Stimulated activated CD4-positive, alpha-beta T cell treated with anti-CD3 and anti-CD28 coated beads, Interleukin-1b, Interleukin-23, amount 100 ng/mL, for 1 hour (primary cell): ENCODE data around the gene NETO2.
"Not testable (repeated sequence)": the region's sequence is repeated elsewhere in the genome, so short reads cannot be mapped to it uniquely, and the experiment has no call there.

Experiments used
- DNase-seq, 2 donors: peaks; one replicate each; pipeline ENCODE4 v3.0.0-alpha.2; 2020; ENCODE audit warnings: low read depth in 2 of 2

The NETO2 gene

GRCh38 chr16:47136099-47136842 lies 7.5 kb downstream of the NETO2 start:
- DNase-seq, result no peak

DNA sequence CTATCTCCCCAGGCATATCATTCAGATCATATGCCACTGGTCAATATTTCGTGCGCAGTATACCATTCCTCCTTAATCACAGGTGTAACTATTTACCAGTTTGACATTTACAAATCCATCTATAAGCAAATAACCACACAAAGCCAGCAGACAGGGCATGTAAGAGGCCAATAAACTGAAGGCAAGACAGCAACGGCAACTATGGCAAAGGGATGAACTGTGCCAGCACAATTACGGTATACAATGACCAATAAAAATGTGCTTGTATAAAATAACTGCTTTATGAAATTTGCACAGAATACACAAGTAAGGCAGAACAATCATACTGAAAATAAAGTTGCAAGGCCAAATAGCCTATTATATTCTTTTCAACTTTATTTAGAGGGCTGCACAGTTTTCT lies 9.2 kb downstream of the NETO2 start:
- no peak for DNase-seq

- no peak for DNase-seq
Measured at GRCh38 chr16:47132308-47132707, 11.4 kb downstream of the NETO2 start.

DNA sequence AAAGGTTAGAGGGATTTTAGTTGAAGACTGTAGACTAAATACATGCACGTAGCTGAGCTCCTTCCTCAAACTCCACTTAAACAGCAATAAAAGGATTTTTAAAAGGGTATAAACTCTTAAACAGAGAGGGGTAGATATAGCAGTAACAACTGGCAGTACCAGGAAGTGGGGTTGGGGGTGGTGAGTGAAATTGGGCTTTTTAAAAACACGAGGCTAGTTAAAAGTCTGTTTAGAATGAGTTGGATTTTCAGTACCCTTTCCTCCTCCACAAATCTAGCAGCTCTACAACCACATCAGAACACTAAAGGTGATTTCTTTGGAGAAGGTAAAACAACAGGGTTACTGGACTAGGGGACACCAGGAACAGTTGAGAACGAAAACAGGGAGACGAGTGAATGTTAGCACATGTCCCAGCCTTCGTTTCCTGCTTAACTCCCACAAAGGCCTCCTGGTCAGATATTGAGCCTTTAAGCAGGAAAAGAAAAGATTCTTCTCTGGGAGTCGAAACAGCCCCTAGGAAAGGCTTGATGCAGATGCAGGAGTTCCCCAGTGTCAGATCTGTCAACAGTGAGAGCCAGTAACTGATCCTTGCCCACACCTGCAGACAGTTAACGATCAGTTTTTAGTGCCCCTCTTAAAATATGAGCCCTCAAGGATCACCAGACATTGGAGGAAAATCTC lies 13.8 kb downstream of the NETO2 start:
- DNase-seq, result no peak

GRCh38 chr16:47127541-47127940 lies 16.2 kb downstream of the NETO2 start:
- DNase-seq, result no peak

DNA sequence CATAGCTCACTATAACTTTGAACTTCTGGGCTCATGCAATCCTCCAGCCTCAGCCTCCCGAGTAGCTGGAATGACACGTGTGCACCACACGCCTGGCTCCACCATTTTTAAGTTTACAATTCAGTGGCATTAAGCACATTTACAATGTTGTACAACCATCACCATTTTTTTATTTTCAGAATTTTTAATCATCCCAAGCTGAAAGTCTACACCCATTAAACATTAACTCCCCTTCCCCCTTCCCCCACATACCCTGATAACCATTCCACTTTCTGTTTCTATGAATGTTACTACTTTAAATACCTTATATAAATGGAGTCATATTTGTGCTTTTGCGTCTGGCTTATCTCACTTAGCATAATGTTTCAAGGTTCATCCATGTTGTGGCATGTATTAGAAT lies 18.0 kb downstream of the NETO2 start:
- DNase-seq, result no peak

- DNase-seq, result no peak
Measured at GRCh38 chr16:47113130-47113529, 30.6 kb downstream of the NETO2 start.

DNA sequence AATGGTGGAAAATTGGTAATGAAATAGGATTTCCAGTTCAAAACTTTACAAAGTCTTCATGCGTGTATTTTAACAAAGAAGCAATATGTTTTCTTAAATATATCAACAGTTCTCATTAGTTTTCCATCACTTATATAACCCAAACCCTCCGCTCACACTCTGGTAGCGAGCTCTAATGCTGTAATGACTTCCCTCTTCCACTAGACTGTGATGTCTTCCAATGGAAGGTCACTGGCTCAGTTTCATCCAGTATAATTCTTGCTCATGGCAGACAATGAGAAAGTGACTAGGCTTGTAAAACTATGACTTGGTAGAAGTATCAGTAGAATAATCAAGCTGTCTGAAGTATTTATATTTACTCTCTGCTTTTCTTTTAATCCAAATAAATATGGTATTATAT lies 32.8 kb downstream of the NETO2 start:
- DNase-seq, result no peak

- no peak for DNase-seq
Measured at GRCh38 chr16:47109361-47109760, 34.4 kb downstream of the NETO2 start.

DNA sequence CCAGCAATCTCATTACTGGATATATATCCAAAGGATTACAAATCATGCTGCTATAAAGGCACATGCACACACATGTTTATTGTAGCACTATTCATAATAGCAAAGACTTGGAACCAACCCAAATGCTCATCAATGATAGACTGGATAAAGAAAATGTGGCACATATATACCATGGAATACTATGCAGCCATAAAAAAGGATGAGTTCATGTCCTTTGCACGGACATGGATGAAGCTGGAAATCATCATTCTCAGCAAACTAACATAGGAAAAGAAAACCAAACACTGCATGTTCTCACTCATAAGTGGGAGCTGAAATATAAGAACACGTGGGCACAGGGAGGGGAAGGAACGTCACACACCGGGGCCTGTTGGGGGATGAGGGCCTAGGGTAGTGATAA lies 40.8 kb downstream of the NETO2 start:
- not testable (repeated sequence) for DNase-seq

- not testable (repeated sequence) for DNase-seq
Measured at GRCh38 chr16:47097154-47097553, 46.6 kb downstream of the NETO2 start.

- no peak for DNase-seq
Measured at GRCh38 chr16:47096297-47096696, 47.4 kb downstream of the NETO2 start.

DNA sequence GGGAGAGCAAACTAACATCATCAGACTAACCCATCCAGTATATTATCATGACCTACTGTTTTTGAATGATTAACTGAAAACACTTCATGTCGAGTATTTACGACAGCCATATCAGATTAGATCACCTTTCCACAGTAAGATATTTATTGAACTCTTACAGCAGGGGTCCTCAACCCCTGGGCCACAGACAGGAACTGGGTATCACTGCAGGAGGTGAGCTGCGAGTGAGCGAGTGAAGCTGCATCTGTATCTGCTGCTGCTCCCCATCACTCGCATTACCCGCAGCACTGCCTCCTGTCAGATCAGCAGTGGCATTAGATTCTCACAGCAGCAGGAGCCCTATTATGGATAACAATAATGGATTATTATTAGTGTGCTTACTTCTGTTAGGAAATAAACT lies 59.5 kb downstream of the NETO2 start:
- no peak for DNase-seq

GRCh38 chr16:47082099-47082865 lies 61.5 kb downstream of the NETO2 start:
- no peak for DNase-seq

- DNase-seq, result no peak
Measured at GRCh38 chr16:47081115-47081514, 62.6 kb downstream of the NETO2 start.

GRCh38 chr16:47079860-47080259 lies 63.9 kb downstream of the NETO2 start:
- DNase-seq, result no peak

- no peak for DNase-seq
Measured at GRCh38 chr16:47073223-47074155, 70.3 kb downstream of the NETO2 start.

DNA sequence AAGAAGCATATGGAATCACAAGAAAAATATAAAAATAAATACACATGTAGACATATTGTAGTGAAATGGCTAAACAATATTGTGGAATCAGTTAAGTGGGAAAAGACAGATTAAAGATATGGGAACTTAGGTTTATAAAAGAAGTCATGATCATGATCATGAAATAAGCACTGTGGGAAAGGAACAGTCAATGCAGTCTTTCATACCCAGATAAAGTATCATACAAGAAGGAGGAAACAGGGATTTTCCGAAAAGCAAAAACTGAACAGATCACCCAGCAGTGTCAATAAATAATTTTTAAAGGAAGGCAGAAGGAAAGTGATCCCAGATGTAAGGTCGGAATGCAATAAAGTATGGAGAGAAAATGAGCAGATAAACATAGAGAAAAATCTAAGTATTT lies 71.6 kb downstream of the NETO2 start:
- DNase-seq, result no peak

DNA sequence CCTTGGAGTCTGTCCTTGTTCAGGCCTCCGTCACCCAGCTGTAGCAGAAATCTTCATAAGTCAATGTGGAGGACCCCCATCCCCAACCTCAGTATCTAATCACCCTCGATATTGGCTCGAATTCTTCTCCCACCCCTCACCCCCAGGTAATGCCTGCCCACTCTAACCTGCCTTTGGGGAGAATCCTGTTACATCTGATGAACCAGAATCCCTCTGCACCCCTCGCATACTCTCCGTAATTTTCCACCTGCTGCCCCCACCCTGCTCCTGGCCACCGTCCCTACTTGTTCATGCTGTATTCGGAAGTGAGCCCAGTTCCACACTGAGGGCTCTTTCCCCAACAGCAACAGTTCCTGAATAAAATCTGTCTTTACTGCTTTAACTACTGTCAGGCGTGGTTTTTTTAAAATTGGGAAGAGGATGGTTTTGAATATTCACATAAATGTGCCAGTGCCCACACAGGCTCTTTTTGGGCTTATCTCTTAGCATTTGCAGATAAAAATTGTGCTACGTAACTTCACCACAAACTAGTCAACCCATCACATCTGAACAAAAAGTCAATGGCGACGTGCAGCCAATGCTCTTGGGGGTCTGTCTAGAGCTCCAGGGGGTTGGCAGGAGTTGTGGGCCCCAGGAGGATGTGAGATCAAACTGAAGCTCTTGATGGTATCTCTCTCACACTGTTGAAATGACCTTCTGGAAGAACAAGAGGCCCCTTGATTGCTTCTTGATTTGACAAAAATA lies 73.7 kb downstream of the NETO2 start:
- DNase-seq, result no peak

DNA sequence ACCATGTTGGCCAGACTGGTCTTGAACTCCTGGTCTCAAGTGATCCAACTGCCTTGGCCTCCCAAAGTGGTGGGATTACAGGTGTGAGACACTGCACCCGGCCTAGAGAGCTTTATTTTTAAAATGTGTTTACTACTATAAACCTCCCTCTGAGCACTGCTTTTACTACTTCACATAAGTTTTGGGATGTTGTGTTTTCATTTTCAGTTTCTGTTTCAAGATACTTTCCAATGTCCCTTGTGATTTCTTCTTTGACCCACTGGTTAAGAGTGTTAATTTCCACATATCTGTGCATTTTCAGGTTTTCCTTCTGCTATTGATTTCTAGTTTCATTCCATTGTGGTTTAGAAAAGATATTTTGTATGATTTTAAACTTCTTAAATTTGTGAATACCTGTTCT lies 74.4 kb downstream of the NETO2 start:
- no peak for DNase-seq

DNA sequence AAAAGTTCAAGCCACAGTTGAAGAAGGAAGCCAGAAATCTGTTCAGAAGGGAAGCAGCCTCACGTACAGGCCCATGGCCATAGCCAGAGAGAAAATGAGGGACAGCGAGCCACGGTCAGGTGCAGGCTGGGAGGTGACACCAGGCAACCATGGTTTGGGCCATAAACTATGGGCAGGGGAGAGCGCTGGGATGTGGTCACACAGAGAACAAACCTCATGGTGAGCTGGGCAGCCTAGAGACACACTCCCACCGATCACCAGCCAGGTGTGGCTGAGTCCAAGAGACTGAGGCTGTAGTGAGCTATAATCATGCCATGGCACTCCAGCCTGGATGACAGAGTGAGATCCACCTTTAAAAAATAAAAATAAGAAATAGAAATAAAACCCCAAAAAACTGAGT lies 76.5 kb downstream of the NETO2 start:
- no peak for DNase-seq
